NCI-H1092 (cell line): ENCODE data around the gene CSNK2A3.
"Not testable (repeated sequence)": the region's sequence is repeated elsewhere in the genome, so short reads cannot be mapped to it uniquely, and the experiment has no call there.

Experiments
- DNase-seq: peaks from one replicate; lab custom pipeline; 2025; lab: John Stamatoyannopoulos, UW

CSNK2A3 gene

GRCh38 chr11:11379661-11380060 lies 26.6 kb upstream of the CSNK2A3 start:
- DNase-seq: no peak

DNA sequence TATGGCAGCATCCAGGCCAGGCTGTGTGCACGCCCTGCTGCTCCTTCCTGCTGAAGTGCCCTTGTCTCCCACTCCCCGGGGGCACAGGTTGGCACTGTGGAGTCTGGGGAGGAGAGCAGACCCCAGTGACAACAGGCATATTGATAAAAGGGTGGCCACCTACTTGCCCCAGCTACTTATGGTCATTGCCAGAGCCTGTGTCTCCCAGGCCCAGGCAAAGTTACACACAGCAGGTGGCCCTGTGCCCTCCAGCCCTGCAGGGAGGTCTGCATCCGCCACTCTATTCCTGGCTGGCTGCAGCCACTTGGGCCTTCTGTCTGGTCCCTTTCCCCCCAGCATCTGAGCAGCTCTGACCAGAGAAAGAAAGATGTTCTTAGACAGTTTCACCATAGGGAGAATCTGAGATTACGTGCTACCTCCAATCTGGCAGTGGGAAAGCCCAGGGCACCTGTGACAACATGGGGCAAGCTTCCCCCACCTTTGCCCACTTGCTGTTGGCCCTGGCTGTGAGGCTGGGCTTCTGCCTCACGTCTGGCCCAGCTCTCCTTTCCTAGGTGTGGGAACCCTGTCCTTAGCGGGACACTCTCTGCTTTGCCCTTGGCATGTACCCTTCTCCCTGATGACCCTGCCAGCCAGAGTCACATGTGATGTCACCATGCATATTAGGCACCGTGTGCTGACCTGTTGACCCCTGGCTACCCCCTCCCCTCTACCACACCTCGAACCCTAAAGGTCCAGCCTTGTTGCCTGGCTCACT lies 25.3 kb upstream of the CSNK2A3 start:
- DNase-seq: no peak

GRCh38 chr11:11374358-11375148 lies 21.5 kb upstream of the CSNK2A3 start:
- no peak for DNase-seq

- DNase-seq: no peak
Observed at GRCh38 chr11:11373934-11374333, 20.9 kb upstream of the CSNK2A3 start.

- no peak for DNase-seq
Observed at GRCh38 chr11:11372461-11372860, 19.4 kb upstream of the CSNK2A3 start.

DNA sequence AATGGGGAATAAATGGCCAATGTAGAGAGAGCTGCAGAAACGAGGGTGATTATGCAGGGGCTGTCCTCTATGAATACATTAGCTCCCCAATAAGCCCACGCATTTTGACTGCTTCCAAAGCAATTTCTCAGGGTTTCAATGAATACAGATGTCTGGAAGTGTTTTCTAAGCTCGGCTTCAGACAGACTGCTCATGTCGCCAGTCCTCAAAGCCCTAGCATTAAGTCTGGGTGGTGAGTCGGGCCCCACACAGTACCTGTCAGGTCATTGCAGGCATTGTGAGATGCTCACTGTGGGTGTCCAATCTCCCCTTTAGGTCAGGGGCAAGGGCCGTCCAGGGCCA lies 17.9 kb upstream of the CSNK2A3 start:
- DNase-seq: no peak

GRCh38 chr11:11370255-11370961 lies 17.4 kb upstream of the CSNK2A3 start:
- DNase-seq: no peak

DNA sequence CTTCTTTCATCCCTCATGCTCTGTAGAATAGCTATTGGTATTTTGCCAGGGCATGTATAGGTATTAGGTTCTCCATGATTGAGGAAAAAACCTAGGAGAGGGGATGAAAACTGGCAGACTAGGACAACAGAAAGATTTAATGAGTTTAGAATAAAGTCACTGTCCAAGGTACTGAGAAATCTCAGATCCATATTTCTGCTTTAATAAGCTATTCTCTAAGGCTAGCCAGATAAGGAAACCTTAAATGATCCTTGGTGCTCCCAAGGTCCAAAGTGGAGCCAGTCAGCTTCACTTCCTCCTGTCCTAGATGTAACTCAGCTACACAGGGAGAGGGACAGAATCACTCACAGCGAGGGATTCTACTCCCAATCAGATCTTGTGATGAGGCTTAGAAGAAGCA lies 13.7 kb upstream of the CSNK2A3 start:
- no peak for DNase-seq

GRCh38 chr11:11363674-11364073 lies 10.6 kb upstream of the CSNK2A3 start:
- no peak for DNase-seq

GRCh38 chr11:11359611-11360010 lies 6.6 kb upstream of the CSNK2A3 start:
- no peak for DNase-seq

- DNase-seq: no peak
Observed at GRCh38 chr11:11356842-11357241, 3.8 kb upstream of the CSNK2A3 start.

DNA sequence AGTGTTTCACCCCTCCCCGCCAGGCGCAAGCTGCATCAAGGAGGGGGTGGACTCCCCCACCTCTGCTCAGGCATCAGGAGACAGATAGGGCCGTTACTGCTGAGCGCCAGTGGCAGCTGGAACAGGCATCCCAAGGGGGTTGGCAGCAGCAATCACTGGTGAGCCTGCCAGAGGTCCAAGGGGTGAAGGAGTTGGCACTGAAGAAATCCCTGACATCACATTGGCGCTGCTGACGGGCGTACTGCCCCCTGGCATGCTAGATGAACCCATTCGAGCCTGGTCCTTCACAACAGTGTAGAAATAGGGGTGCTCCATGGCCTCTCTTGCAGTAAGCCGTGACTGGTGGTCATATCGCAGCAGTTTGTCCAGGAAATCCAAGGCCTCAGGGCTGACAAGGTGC lies 1.2 kb downstream of the CSNK2A3 start:
- DNase-seq: not testable (repeated sequence)

- no peak for DNase-seq
Observed at GRCh38 chr11:11351042-11351586, 1.9 kb downstream of the CSNK2A3 start.

DNA sequence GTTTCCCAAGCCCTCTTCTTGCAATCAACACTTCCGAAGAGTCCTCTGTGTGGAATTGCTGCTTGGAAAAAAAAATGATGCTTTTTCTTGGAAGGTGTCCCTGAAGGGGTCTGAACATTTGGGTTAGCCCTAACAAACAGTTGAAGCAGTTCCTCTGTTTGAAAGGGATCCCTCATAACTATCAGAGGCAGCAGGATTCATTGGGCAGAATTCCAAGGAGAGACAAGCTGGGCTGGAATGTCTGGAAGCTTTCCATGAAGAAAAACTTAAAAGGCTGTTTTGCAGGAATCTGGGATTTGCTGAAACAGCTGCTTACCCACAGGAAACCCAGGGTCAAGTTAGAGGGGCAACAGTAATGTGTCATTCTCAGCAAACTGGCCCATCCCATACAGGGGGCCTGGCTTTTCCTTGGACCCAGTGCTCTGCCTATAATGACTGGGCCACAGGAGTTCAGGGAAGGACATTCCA lies 3.1 kb downstream of the CSNK2A3 start:
- DNase-seq: no peak

DNA sequence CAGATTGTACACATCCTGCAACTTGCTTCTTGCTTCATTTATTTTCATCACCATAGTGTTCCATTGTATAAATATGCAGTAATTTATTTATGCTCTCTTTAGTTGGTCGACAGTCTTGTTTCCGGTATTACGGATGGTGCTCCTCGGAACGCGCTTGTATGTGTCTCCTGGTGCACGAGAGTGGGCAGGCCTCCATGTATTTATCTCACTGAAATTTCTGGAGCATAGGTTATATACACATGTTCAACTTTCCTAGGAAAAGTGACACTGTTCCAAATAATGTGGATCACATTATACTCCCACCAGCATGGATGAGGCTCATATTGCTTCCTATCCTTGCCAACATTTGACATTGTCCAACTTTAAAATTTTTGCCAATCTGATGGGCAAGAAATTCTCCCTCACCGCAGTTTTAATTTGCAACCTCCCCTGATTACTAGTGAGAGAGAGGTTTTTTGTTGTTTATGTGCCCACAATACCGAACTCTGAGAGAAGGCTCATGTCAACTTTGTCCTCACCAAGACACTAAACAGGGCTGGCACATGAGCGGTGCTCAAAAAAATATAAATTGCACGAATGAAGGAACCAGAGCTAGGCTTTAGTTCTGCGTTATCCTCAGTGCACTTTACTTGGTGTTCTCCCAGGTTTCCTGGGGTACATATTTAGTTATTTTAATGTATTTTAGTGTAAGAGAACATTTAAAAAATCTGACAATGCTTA lies 3.8 kb downstream of the CSNK2A3 start:
- no peak for DNase-seq

- DNase-seq: no peak
Observed at GRCh38 chr11:11348303-11348702, 4.7 kb downstream of the CSNK2A3 start.

DNA sequence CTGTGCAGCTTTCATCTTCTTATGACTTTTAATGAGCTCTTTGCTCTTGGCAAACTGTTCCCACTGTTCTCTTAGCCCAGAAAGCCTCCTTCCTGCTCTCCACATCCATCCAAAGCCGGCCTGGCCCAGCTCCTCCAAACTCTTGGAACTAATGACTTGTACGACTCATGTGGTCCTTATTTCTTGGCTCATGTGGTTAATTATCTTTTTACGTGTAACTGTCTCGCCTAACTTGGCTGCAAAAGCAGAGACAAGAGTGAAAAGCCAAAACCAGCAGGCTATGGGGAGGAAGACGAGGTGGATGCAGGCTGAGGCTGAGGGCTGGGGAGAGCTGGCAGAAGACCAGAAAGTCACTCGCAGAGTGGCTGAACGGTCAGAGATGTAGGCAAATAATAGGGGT lies 5.5 kb downstream of the CSNK2A3 start:
- DNase-seq: no peak

- DNase-seq: peak; percentile 45
Observed at GRCh38 chr11:11346303-11346702, 6.7 kb downstream of the CSNK2A3 start.

- DNase-seq: no peak
Observed at GRCh38 chr11:11345099-11345498, 8.0 kb downstream of the CSNK2A3 start.

- no peak for DNase-seq
Observed at GRCh38 chr11:11344045-11344444, 9.0 kb downstream of the CSNK2A3 start.

DNA sequence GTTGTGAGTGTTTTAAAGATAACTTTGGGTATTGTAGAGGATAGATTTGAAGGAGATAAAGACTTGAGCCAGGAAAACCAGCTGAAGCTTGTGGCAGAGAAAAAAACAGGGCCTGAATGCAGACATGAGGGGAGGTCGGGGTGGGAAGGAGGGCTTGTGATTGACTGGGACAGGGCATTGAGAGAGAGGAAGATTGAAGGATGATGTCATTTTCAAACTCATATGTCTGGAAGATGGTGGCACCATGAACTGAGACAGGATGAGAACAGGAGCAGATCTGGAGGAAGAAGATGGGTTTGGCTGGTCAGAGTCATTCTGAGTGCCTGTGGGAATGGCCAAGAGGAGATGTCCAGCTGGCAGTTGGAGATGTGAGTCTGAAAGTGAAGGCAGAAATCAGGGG lies 14.7 kb downstream of the CSNK2A3 start:
- no peak for DNase-seq

- no peak for DNase-seq
Observed at GRCh38 chr11:11336664-11337063, 16.4 kb downstream of the CSNK2A3 start.
